Erythroblast (primary cell): ENCODE data around the gene MYRIP.
A peak's percentile ranks its signal among the peaks of the same experiment; 100 is the strongest.
"Not testable (repeated sequence)": the region's sequence is repeated elsewhere in the genome, so short reads cannot be mapped to it uniquely, and the experiment has no call there.

ENCODE experiments used
- DNase-seq, 2 experiments: peaks; one replicate each; lab custom pipeline; 2025; lab: John Stamatoyannopoulos, UW
- GATA1 ChIP-seq: IDR thresholded peaks from 2 replicates; pipeline ENCODE4 v1.6.1; 2011; ENCODE audit warnings: low read depth, mild to moderate bottlenecking, control low read depth, low read length, moderate library complexity
- POLR2A ChIP-seq: IDR thresholded peaks from 2 replicates; pipeline ENCODE4 v1.6.1; 2011; ENCODE audit warnings: mild to moderate bottlenecking, low read length

The MYRIP gene

GRCh38 chr3:40258064-40258463, 448.7 kb downstream of the MYRIP start:
- no peak for DNase-seq
- TF ChIP-seq GATA1 (no peak), POLR2A (no peak)

GRCh38 chr3:40258555-40258954, 449.1 kb downstream of the MYRIP start:
- no peak for DNase-seq
- TF ChIP-seq GATA1 (no peak), POLR2A (no peak)

GRCh38 chr3:40262331-40262730, 452.9 kb downstream of the MYRIP start:
- DNase-seq: no peak
- TF ChIP-seq GATA1 (no peak), POLR2A (no peak)

- DNase-seq: no peak
- TF ChIP-seq GATA1 (no peak), POLR2A (no peak)
Observed at GRCh38 chr3:40264451-40264850, 455.0 kb downstream of the MYRIP start.

GRCh38 chr3:40265181-40265580, 455.8 kb downstream of the MYRIP start:
- TF ChIP-seq GATA1 (no peak), POLR2A (no peak)
- DNase-seq: no peak

GRCh38 chr3:40267937-40268724, 458.7 kb downstream of the MYRIP start:
- TF ChIP-seq POLR2A (no peak), GATA1 (no peak)
- DNase-seq: no peak

- TF ChIP-seq GATA1 (no peak), POLR2A (no peak)
- DNase-seq: no peak
Observed at GRCh38 chr3:40268802-40269524, 459.6 kb downstream of the MYRIP start.

GRCh38 chr3:40278791-40279190, 469.4 kb downstream of the MYRIP start:
- DNase-seq: no peak
- TF ChIP-seq POLR2A (no peak), GATA1 (no peak)

- no peak for DNase-seq
- TF ChIP-seq POLR2A (no peak), GATA1 (no peak)
Observed at GRCh38 chr3:40281995-40282394, 472.6 kb downstream of the MYRIP start.

GRCh38 chr3:40283057-40283456, 473.6 kb downstream of the MYRIP start:
- DNase-seq: not testable (repeated sequence)

- DNase-seq: no peak
Observed at GRCh38 chr3:40287248-40287647, 477.8 kb downstream of the MYRIP start.

GRCh38 chr3:40290396-40290795, 481.0 kb downstream of the MYRIP start:
- no peak for DNase-seq

More at GRCh38 chr3:40287248-40287647, 477.8 kb downstream of the MYRIP start:
- TF ChIP-seq POLR2A (no peak), GATA1 (no peak)

GRCh38 chr3:40291471-40291870, 482.1 kb downstream of the MYRIP start:
- no peak for TF ChIP-seq GATA1
- TF ChIP-seq POLR2A: no peak
- no peak for DNase-seq

More at GRCh38 chr3:40290396-40290795, 481.0 kb downstream of the MYRIP start:
- TF ChIP-seq POLR2A: no peak
- no peak for TF ChIP-seq GATA1

- TF ChIP-seq GATA1 (no peak), POLR2A (no peak)
- peak in 1 of 2 experiments; percentile 14 for DNase-seq
Observed at GRCh38 chr3:40292637-40293349, 483.4 kb downstream of the MYRIP start.

- no peak for DNase-seq
- TF ChIP-seq GATA1 (no peak), POLR2A (no peak)
Observed at GRCh38 chr3:40294434-40294833, 485.0 kb downstream of the MYRIP start.
